GM18861 (cell line): Measurements from ENCODE around the gene RPTOR.

Experiments used
- ATAC-seq: cut with Tn5 transposase; IDR thresholded peaks from one replicate; pipeline ENCODE4 v1.9.1; 2021; ENCODE audit not compliant: unreplicated experiment

The RPTOR gene

DNA sequence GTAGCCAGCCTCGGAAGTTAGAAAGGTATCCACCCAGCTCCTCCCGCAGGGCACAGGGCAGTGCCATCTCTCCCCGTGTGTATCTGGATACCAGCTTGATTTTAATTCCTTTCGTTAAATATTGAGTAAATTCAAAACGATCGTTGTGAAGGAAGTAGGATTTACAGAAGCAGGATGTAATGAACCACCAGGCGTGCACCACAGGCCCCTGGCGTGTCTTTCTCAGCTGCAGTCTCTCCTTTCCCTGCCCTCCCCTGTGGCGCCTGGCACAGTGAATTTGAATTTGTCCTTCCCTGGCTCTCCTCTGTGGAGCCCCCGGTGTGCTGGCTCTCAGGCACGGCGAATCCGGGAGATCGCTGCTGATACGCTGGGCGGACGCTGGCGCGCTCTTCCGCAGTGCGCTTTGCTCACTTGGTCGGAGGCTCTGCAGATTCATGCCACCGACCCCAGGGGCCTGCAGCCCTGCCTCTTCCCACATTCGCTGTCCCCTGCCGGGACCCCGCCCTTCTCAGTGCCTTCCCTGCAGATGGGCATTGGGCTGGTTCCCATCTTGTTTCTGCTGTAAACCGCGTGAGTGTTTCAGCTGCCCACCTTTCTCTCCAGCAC lies 164.6 kb downstream of the RPTOR start:
- no peak for ATAC-seq

DNA sequence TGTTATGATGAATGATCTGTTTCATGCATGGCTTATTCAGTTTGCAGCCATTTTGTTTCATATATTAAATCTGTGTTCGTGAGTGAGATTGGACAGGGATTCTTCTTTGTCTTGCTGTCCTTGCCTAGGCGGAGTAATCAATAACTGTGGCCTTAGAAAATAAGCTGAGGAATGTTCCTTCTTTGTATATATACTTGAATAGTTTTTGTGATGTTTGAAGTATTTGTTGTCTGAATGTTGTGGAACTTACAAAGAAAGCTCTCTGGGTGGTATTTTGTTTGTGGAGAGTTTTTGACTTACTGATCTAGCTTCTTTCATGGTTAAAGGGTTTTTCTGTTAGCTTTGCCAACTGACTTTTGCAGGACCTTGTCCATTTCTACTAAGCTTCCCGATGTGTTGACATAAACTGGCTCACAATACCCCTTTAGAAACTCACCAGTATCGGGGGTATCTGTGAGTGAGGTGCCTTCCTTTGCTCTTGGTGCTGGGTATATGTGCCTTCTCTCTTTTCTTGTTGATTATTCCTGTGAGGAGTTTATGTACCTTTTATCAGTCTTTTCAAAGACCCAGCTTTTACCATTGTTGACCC lies 166.2 kb downstream of the RPTOR start:
- no peak for ATAC-seq

DNA sequence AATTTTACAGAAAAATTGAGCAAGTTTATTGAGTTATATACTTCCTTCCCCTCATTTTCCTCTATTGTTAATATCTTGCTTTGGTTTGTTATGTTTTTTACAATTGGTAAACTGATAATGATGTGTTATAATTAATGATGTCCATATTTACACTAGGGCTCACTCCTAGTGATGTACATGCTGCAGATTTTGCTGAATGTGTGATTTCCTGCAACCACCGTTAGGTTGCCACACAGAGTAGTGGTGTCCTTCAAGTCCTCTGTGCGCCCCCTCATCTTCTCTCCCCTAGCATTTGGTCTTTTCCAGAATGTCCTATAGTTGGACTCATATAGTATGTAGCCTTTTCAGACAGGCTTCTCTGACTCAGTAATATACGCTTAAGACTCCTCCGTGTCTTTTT lies 167.5 kb downstream of the RPTOR start:
- ATAC-seq, result no peak

DNA sequence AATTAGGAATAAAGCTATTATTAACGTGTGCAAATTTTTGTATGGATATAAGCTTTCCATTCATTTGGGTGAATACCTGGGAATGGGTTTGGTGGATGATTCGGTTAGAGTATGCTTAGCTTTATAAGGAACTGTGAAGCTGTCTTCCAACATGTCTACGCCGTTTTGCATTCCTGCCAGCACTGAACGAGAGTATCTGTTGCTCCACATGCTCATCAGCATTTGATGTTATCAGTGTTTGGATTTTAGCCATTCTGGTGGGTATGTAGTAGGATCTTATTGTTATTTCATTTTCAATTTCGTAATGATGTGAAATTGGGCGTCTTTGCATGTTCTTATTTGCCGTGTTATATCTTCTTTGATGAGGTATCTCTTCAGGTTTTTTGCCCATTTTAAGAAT lies 168.0 kb downstream of the RPTOR start:
- no peak for ATAC-seq

DNA sequence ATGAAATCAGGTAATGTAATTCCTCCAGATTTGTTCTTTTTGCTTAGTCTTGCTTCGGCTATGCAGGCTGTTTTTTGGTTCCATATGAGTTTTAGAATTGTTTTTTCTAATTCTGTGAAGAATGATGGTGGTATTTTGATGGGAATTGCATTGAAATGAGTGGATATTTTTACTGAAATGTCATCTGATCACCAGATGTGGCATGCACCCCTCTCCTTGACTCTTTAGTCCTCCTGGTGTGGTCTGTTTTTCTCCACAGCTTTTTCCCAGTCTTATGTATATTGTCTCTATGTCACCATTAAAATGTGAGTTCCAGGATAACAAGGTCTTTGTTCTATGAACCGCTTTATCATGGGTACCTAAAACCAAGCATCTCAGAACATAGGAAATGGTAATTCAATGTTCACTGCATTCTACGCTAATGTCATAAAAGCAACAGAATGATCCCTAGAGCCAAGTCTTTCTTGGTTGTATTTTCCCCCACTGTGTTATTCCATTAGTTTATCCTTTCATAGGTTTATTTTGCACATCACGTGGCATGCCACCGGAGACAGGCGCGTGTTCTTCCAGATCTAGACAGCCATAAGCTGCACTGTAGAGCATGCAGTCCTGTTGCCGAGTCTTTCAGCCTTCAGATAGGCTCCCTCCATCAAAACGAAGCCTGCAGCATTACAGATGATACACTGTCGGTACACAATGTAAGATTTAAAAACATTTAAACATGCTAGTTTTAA lies 172.5 kb downstream of the RPTOR start:
- no peak for ATAC-seq

DNA sequence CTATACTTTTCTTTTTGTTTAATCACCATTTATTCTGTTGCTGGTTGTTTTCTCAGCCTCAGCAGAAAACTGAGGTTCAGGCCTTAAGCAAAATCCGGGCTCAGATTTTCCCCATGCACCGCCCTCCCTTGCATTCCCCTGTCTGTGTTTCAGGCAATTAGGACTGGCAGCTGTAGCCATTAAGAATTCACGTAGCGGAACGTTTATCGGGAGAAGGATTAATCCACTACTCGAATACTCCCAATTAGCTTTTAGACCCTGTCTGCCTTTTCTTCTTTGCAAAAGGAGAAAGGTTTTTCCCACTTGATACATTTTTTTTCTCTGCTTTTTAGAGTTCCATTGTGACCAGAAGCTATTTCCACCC lies 173.1 kb downstream of the RPTOR start:
- ATAC-seq, result no peak

DNA sequence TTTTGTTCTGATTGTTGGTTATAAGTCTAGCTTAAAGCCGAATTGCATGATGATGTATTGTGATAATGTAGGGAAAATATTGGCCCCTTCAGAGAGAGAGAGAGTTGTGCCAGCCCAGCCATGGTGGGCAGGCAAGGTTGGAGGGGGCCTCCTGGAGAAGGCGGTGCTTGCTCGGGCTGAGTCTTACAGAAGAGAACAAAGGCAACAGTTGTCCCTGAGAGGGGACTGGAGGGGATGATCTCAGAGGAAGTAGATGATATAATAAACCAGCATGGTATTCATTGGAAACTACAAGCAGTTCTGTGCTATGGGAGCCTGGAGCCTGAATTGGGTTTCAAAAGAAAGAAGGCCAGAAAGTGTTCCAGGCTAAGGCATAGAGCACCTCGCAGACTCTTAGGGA lies 173.8 kb downstream of the RPTOR start:
- no peak for ATAC-seq

DNA sequence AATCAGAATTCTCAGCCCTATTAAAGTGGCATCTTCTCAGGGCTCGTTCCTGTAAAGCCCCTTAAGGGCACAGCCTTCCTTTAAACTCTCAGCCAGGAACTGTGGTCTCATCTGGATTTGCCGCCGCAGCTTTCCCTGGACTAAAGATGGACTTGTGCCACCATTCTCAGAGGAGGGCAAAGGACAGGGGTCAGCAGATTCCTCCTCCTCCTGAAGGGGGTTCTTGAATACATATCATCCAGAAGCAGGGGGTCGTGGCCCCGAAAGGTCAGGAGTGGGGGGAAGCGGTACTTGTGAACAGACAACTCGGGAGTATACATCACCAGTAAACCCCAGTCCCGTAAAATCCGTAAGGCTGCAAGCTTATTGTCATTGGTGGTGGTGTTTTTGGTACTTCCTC lies 174.8 kb downstream of the RPTOR start:
- no peak for ATAC-seq

DNA sequence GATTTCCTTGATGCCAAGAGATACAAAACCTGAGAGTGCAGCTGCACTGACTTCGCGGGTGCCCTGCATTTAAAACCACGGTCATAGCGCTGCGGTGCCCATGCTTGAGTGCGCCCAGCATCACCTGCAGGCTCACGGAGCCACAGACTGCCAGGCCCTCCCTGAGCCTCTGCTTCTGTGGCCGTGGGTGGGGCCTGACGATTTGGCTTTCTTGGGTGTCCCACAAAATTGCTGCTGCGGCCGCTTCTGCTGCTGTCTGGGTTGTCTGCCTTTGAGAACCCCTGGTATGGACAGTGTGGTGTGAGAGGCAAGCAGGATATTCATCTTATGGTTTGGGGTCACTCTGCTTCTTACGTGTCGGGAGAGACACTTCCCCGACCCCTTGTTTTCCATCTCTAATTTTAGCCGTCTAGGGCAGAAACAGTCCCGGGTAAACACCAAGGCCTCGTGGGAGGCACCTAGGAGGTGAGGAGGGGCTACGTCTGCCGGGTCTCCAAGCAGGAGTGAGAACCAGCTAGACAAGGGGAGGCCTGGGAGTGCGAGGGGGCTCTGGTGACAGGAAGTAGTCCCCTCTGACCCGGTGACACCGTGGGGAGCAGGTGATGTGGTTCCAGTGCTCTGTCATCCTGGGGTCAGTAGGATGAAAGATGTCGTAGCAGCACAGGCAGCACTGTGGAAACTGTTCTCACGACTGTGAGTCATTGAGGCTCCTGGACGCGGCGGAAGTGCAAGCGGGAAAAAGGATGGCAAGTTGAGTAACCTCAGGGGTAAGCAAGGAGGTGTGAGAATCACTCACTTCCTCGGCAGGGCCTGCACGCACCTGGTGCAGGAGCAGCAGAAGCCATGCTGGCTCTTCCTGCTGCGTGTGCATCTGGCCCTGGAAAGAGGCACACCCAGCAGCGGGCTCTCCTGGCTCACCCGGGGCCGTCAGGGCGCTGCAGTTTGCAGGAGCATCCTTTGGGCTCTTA lies 176.3 kb downstream of the RPTOR start:
- no peak for ATAC-seq

DNA sequence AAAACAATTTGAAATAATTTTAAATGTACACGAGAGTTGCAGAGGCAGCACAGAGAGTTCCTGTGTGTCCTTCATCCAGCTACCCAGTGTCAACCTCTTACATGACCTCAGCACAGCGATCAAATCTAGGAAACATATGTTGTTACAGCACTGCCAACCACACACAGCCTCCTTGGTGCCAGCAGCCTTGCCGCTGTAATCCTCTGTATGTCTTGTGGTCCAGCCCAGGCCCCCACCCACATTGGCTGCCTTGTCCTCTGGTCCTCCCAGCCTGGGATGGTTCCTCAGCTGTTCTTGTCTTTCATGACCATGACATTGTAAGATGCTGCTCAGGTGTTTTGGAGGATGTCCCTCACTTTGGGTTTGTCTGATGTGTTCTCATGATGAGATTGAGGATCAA lies 178.0 kb downstream of the RPTOR start:
- ATAC-seq, result no peak

DNA sequence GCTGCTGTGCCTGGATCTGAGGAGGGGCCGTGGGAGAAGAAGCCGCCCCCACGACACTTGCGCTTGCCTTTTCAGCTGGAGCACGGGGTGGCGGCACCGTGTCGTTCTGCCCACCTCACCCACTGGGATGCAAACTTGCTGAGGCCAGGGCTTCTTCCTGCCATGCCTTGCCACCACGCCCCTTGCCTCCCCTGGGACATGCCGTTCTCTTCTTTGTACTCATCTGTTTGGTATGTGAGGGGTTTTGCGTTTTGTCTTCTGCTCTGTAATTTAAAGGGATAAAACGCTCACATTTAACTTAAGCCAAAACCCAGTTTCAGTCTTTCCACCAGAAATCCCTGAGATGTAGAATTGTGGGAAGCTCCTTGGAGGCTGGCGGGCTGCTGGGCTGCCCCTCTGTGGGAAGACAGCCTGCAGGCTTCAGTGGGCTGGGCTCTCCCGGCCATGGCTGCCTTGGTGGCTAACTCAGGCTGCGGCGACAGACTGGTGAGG lies 180.2 kb downstream of the RPTOR start:
- ATAC-seq, result no peak

DNA sequence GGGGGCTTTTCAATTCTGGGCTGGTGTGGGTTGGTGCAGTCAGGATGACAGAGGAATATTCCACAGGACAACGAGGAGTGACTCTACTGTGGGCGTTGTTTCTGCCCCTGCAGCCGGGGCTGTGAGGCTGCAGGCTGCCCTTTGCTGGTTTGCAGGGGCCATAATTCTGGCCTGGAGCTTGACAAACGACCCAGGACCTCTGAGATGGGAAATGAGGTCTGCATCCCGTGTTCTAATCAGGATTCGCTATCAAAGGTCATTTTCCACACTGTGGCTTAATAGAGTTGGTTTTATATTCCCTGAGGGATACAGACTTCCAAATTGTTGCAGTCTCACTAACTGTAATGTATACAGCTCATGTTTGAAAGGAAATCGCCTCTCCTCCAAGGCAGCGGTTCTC lies 180.9 kb downstream of the RPTOR start:
- no peak for ATAC-seq

DNA sequence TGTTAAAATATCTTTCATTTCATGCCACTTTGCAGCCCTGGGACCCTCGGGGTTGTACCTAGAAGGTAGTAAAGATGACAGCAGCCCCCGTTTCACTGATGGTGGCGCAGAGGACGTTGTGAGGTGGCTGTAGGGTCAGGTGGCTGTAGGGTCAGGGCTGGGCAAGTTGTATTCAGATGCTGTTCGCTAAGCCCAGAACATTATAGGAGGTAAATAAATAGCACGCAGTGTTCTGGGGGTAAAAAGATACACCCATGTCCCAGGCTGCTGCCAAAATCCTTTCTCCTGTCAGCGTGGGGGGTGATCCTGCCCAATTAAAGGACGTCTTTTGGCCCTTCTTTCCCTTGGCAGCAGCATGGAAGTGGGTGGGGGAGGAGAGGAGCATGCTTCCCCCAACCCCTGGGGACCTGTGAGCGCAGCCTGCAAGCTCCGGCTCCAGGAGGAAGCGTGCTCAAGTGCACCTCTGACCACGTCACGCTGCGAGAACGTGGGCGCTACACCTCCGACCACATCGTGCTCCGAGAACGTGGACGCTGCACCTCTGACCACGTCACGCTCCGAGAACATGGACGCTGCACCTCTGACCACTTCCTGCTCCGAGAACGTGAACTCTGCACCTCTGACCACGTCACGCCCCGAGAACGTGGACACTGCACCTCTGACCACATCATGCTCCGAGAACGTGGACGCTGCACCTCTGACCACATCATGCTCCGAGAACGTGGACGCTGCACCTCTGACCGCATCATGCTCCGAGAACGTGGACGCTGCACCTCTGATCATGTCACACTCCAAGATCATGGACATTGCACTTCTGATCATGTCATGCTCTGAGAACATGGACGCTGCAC lies 182.1 kb downstream of the RPTOR start:
- no peak for ATAC-seq

DNA sequence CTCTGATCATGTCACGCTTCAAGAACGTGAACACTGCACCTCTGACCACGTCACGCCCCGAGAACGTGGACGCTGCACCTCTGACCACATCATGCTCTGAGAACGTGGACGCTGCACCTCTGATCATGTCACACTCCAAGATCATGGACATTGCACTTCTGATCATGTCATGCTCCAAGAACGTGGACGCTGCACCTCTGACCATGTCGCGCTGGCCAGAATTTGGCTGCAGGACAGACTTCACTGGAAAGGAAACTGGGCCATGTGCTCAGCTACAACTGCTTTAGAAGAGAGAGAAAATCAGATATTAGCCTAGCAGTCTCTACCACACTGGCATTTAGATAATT lies 182.7 kb downstream of the RPTOR start:
- no peak for ATAC-seq

DNA sequence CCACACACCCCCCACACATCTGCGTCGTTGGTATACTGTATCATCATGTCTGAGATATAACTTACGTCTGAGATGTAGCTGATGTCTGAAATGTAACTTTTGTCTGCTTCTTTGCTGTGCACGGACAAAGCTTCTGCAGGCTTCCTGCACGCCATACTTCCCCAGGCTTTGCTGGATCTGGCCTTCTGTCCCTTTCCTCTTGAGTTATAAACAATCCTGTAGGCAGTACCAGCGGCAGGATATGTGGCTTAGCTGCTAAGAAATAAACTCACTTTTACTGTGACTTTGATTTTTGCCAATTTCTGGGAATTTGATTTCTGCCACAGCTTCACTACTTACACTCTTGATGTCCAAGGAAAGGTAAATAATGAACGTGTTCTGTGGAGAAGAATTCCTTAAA lies 184.4 kb downstream of the RPTOR start:
- no peak for ATAC-seq

DNA sequence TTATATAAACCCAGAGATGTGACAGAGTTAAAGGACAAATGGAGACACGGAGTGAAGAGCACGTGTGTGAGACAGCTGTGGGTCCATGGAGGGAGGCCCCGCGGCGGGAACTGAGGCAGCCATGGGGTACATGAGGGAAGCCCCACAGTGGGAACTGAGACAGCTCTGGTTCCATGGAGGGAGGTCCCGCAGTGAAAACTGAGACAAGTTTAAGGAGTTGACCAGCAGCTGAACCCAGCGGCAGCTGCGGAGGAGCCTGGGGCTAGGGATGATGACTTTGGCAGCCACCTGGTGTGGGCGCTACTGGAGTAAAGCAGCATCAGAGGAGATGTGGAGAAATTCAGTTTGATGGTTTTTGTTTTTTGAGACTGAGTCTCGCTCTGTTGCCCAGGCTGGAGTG lies 185.1 kb downstream of the RPTOR start:
- ATAC-seq, result no peak

DNA sequence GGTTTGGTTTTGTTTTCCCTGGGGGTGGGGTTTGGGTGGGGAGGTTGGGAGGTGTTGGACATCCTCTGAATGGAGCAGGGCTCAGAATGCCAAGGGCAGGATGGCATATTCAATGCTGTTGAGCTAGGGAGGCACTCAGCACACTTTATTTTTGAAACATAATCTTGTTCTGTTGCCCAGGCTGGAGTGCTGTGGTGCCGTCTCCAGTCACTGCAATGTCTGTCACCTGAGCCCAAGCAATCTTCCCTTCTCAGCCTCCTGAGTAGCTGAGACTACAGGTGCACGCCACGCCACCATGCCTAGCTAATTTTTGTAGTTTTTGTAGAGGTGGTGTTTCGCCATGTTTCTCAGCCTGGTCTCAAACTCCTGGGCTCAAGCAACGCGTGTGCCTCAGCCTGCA lies 186.1 kb downstream of the RPTOR start:
- no peak for ATAC-seq

DNA sequence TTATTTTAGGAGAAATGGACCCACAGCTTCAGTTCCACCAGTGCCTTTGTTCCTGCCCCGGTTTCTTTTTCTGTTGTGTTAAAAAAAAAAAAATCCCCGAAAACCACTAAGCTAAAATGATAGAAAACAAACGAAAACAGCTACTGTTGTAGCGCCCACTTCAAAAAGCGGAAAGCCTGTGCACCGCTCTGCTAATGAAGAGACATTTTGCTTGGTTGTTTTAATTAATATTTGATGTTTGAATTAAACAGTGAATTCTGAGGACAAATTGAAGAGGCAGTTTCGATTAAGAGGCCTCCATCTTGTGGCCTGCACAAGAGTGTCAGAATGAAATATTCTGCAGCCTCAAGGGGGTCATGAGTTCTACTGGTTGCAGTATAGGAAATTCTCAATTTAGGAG lies 186.7 kb downstream of the RPTOR start:
- ATAC-seq, result no peak

DNA sequence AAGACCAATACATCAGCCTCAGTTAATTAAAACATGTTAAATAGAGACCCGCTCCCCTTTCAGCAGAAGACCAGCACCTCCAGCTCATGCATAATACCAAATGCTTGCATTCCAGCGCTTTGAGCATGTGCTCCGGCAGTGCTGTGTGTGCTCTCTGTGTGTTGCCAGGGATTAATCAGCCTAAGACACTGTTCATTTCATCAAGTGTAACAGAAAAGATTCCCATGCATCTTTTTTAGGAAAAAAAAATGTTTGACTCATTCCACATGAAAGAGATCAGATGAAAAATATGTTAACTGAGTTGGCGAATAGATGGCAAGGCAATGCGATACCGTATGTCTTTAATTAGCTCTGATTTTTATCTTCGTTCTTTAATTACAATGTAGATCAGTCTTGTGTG lies 187.6 kb downstream of the RPTOR start:
- no peak for ATAC-seq

DNA sequence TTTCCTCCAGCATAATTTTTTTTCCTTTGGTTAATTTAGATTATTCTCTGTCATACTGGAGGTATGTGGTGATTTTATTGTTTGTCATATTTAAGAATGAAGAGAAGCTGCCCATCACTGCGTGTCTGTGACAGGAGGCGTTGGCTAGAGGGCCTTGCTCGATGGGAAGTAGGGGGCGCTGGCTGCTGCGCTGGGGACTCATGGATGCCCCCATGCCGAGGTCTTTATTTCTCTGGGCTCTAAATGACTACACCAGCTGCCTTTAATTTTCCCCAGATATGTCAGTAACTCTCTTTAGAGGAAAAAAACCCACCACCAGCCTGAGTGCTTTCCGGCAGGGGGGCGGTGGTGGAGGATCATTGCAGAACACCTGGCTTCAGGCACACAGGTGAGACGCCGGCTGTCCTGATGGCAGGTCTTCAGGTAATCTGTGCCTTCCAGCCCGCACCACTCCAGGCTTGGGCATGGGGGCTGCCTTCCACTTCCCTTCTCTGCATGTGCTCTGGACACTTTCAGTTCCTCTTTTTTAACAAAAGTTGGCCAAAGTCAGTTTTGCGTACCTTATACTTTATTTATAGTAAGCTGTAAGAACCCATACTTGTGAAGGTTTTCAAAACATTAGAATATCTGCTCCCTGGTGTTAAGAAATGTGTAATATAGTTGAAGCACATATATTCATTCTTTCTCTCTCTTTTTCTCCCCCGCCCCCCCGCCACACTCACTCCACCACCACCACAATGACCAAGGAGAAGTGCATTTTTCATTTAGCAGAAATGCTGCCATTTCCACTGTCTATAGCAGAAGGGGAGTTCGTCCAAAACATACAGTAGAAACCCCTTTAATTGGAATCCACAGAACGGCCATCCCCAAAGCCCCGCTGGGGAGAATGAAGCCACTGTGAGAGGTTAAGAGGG lies 192.7 kb downstream of the RPTOR start:
- no peak for ATAC-seq
